Uterus (tissue), 2 donors: ENCODE measurements around the gene ZGPAT.

Experiments
- POLR2A ChIP-seq, 2 donors: fragments of 450-650 bp; IDR thresholded peaks; one replicate each; pipeline ENCODE4 v1.6.1; 2016; ENCODE audit warnings: antibody characterized with exemption in 2 of 2, mild to moderate bottlenecking in 1 of 2, moderate library complexity in 1 of 2
- TF ChIP-seq, protein P1 (sequence below), 4 experiments: fragments of 200-600 bp in 2 of 4; fragments of 450-650 bp in 2 of 4; sonication (generic) in 2 of 4; IDR thresholded peaks; one replicate each; pipeline ENCODE4 v1.5.1; 2016 to 2019; ENCODE audit warnings: antibody characterized with exemption in 4 of 4, mild to moderate bottlenecking in 2 of 4, moderate library complexity in 1 of 4

- TF ChIP-seq POLR2A (IDR thresholded peaks at IDR 0.05), result no peak
- TF ChIP-seq, protein P1, sequence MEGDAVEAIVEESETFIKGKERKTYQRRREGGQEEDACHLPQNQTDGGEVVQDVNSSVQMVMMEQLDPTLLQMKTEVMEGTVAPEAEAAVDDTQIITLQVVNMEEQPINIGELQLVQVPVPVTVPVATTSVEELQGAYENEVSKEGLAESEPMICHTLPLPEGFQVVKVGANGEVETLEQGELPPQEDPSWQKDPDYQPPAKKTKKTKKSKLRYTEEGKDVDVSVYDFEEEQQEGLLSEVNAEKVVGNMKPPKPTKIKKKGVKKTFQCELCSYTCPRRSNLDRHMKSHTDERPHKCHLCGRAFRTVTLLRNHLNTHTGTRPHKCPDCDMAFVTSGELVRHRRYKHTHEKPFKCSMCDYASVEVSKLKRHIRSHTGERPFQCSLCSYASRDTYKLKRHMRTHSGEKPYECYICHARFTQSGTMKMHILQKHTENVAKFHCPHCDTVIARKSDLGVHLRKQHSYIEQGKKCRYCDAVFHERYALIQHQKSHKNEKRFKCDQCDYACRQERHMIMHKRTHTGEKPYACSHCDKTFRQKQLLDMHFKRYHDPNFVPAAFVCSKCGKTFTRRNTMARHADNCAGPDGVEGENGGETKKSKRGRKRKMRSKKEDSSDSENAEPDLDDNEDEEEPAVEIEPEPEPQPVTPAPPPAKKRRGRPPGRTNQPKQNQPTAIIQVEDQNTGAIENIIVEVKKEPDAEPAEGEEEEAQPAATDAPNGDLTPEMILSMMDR (IDR thresholded peaks at IDR 0.05), result no peak
Observed at GRCh38 chr20:63778857-63779256, 71.0 kb downstream of the ZGPAT start.
